Esophagus muscularis mucosa (tissue), 4 donors: Measurements from ENCODE around the gene STARD5.

Experiments used
- EP300 ChIP-seq: sonication (generic); formaldehyde crosslinking; IDR thresholded peaks from one replicate; pipeline ENCODE4 v1.6.1; 2017; ENCODE audit warnings: antibody characterized with exemption
- POLR2AphosphoS5 ChIP-seq, 2 donors: sonication (generic); formaldehyde crosslinking; IDR thresholded peaks; one replicate each; pipeline ENCODE4 v1.6.1; 2017; ENCODE audit warnings: antibody characterized with exemption in 2 of 2
- TF ChIP-seq, protein P1 (sequence below), 3 experiments: fragments of 200-600 bp in 2 of 3; fragments of 450-650 bp in 1 of 3; sonication (generic) in 2 of 3; IDR thresholded peaks; one replicate each; pipeline ENCODE4 v1.5.1; 2017 to 2019; ENCODE audit warnings: antibody characterized with exemption in 3 of 3, mild to moderate bottlenecking in 2 of 3, moderate library complexity in 1 of 3

- TF ChIP-seq, protein P1, sequence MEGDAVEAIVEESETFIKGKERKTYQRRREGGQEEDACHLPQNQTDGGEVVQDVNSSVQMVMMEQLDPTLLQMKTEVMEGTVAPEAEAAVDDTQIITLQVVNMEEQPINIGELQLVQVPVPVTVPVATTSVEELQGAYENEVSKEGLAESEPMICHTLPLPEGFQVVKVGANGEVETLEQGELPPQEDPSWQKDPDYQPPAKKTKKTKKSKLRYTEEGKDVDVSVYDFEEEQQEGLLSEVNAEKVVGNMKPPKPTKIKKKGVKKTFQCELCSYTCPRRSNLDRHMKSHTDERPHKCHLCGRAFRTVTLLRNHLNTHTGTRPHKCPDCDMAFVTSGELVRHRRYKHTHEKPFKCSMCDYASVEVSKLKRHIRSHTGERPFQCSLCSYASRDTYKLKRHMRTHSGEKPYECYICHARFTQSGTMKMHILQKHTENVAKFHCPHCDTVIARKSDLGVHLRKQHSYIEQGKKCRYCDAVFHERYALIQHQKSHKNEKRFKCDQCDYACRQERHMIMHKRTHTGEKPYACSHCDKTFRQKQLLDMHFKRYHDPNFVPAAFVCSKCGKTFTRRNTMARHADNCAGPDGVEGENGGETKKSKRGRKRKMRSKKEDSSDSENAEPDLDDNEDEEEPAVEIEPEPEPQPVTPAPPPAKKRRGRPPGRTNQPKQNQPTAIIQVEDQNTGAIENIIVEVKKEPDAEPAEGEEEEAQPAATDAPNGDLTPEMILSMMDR (IDR thresholded peaks at IDR 0.05): no peak
- TF ChIP-seq EP300: no peak
- peak; percentile 72 to 84 for TF ChIP-seq POLR2AphosphoS5 (IDR thresholded peaks at IDR 0.05)
These were observed at the start of gene STARD5 for GRCh38 chr15:81323944-81324881.
